WTC11 (cell line): ENCODE data around the gene PTK6. TPM values are rescaled to one million over a fixed set of nuclear protein-coding genes. Genes with fewer than 3 reads are reported as not detected.

ENCODE experiments used
- ATAC-seq: fragments of 200-7000 bp; cut with Tn5 transposase; 2 replicates; pipeline ENCODE4 v1.10.0; 2021; ENCODE audit warnings: mild to moderate bottlenecking, moderate library complexity
- CTCF ChIA-PET: fragments of 300-600 bp; sonication (Branson Sonifier 250); formaldehyde crosslinking; loops from one replicate; lab custom pipeline; 2021; ENCODE audit warnings: antibody characterized with exemption; lab: Charles Lee
- POLR2A ChIA-PET: fragments of 350-600 bp; sonication (Branson Sonifier 250); formaldehyde crosslinking; loops from one replicate; lab custom pipeline; 2021; ENCODE audit warnings: antibody characterized with exemption; lab: Charles Lee
- DNase-seq: peaks from one replicate; pipeline ENCODE4 v3.0.0; 2021; ENCODE audit warnings: low spot score
- H3K27ac Mint-ChIP-seq: 2 replicates; pipeline ENCODE4 v1.8.0; 2021; ENCODE audit warnings: mixed read lengths
- H3K27me3 Mint-ChIP-seq: 2 replicates; pipeline ENCODE4 v1.8.0; 2021; ENCODE audit warnings: low read depth, mild to moderate bottlenecking, moderate library complexity, mixed read lengths
- H3K36me3 Mint-ChIP-seq: 2 replicates; pipeline ENCODE4 v1.8.0; 2021; ENCODE audit warnings: mixed read lengths
- H3K4me1 Mint-ChIP-seq: 2 replicates; pipeline ENCODE4 v1.8.0; 2022; ENCODE audit warnings: mixed read lengths
- H3K4me3 Mint-ChIP-seq: 2 replicates; pipeline ENCODE4 v1.8.0; 2021; ENCODE audit warnings: mild to moderate bottlenecking, moderate library complexity, mixed read lengths
- H3K9me3 Mint-ChIP-seq: 2 replicates; pipeline ENCODE4 v1.8.0; 2021; ENCODE audit warnings: mixed read lengths
- AFF4 ChIP-seq: sonication (generic); formaldehyde crosslinking; IDR thresholded peaks from 2 replicates; pipeline ENCODE4 v1.8.1; 2023; ENCODE audit warnings: mild to moderate bottlenecking, missing genetic modification reagents, borderline replicate concordance
- ATF6 ChIP-seq: sonication (generic); formaldehyde crosslinking; IDR thresholded peaks from 2 replicates; pipeline ENCODE4 v1.8.1; 2023; ENCODE audit warnings: mild to moderate bottlenecking, missing genetic modification reagents
- ELF4 ChIP-seq: sonication (generic); formaldehyde crosslinking; IDR thresholded peaks from 2 replicates; pipeline ENCODE4 v1.8.1; 2022; ENCODE audit warnings: low read depth, mild to moderate bottlenecking, moderate library complexity, missing genetic modification reagents
- FOXP1 ChIP-seq: sonication (generic); formaldehyde crosslinking; IDR thresholded peaks from 2 replicates; pipeline ENCODE4 v1.8.0; 2022; ENCODE audit warnings: missing genetic modification reagents, mild to moderate bottlenecking, moderate library complexity, borderline replicate concordance
- GRHL2 ChIP-seq: fragments of 250-450 bp; sonication (Bioruptor Pico); IDR thresholded peaks from 2 replicates; pipeline ENCODE4 v1.8.0; 2022; ENCODE audit warnings: mild to moderate bottlenecking, moderate library complexity; ENCODE audit not compliant: insufficient replicate concordance, severe bottlenecking
- JAZF1 ChIP-seq: fragments of 250-450 bp; sonication (Bioruptor Pico); IDR thresholded peaks from 2 replicates; pipeline ENCODE4 v1.9.0; 2021; ENCODE audit warnings: moderate library complexity, mild to moderate bottlenecking, inconsistent platforms
- MYBL2 ChIP-seq: sonication (generic); formaldehyde crosslinking; IDR thresholded peaks from 2 replicates; pipeline ENCODE4 v1.8.1; 2023; ENCODE audit warnings: mild to moderate bottlenecking, moderate library complexity, missing genetic modification reagents
- NFE2L1 ChIP-seq: sonication (generic); formaldehyde crosslinking; IDR thresholded peaks from 2 replicates; pipeline ENCODE4 v1.8.1; 2023; ENCODE audit warnings: missing genetic modification reagents
- PREB ChIP-seq: sonication (generic); formaldehyde crosslinking; IDR thresholded peaks from 2 replicates; pipeline ENCODE4 v1.8.1; 2022; ENCODE audit warnings: mild to moderate bottlenecking, missing genetic modification reagents, moderate library complexity, borderline replicate concordance
- STAT6 ChIP-seq: sonication (generic); formaldehyde crosslinking; conservative IDR thresholded peaks from 2 replicates; pipeline ENCODE4 v1.8.1; 2023; ENCODE audit warnings: mild to moderate bottlenecking, low read depth, missing genetic modification reagents, moderate library complexity
- TEAD1 ChIP-seq: sonication (generic); formaldehyde crosslinking; IDR thresholded peaks from 2 replicates; pipeline ENCODE4 v1.8.0; 2022; ENCODE audit warnings: mild to moderate bottlenecking, missing genetic modification reagents
- TEAD4 ChIP-seq: sonication (generic); formaldehyde crosslinking; IDR thresholded peaks from 2 replicates; pipeline ENCODE4 v1.8.0; 2022; ENCODE audit warnings: mild to moderate bottlenecking, missing genetic modification reagents
- ZMAT4 ChIP-seq: fragments of 250-450 bp; sonication (Bioruptor Pico); IDR thresholded peaks from 2 replicates; pipeline ENCODE4 v1.9.0; 2021; ENCODE audit warnings: mild to moderate bottlenecking
- ZNF138 ChIP-seq: sonication (generic); formaldehyde crosslinking; conservative IDR thresholded peaks from 2 replicates; pipeline ENCODE4 v1.8.1; 2022; ENCODE audit warnings: mild to moderate bottlenecking, moderate library complexity, missing genetic modification reagents
- ZSCAN18 ChIP-seq: fragments of 250-450 bp; sonication (Bioruptor Pico); IDR thresholded peaks from 2 replicates; pipeline ENCODE4 v2.1.2; 2022; ENCODE audit warnings: mild to moderate bottlenecking, moderate library complexity
- total RNA-seq: library from RNA; stranded (reverse); gene quantifications from 3 replicates; pipeline ENCODE4 v1.2.3, GENCODE V29; 2021

PTK6 gene
- total RNA-seq, 1 experiment from 2014 or later, result 0.22 TPM

GRCh38 chr20:63503524-63503923 lies 33.7 kb downstream of the PTK6 start:
- Mint-ChIP-seq H3K27me3 (peaks cover 34% of the 10 kb centered on the region), H3K36me3 (0 out of 2 replicates have a peak, but pooled peaks cover 2% of the 10 kb centered on the region), H3K9me3 (peaks cover 10% of the 10 kb centered on the region), H3K4me3 (no peak overlapping the region), H3K27ac (no peak overlapping the region), H3K4me1 (no peaks in the 10 kb centered on the region; the same call in 1 of the 2 replicates)
- ChIA-PET CTCF (interaction anchor here (1.0 to 1.9 kb wide), 2 partner anchors 17 to 27 kb away, joined by 3 to 5 read pairs; partner anchors contain the start of gene PPDPF), POLR2A (no interaction called here)
- no peak for ATAC-seq
- TF ChIP-seq TEAD4 (CRISPR knock-in tag) (no peak), GRHL2 (no peak), ZNF138 (CRISPR knock-in tag) (no peak), AFF4 (no peak), ATF6 (CRISPR knock-in tag) (no peak), JAZF1 (CRISPR knock-in tag) (no peak), NFE2L1 (CRISPR knock-in tag) (no peak), MYBL2 (CRISPR knock-in tag) (no peak), TEAD1 (no peak), ZSCAN18 (CRISPR knock-in tag) (no peak), FOXP1 (CRISPR knock-in tag) (no peak), ELF4 (CRISPR knock-in tag) (no peak), ZMAT4 (CRISPR knock-in tag) (no peak), STAT6 (CRISPR knock-in tag) (no peak), PREB (CRISPR knock-in tag) (no peak)
- DNase-seq, result no peak
